HL-60 (cell line): Measurements from ENCODE around the gene ZNF672.

Experiments
- CTCF ChIP-seq: IDR thresholded peaks from one replicate; pipeline ENCODE4 v1.5.1; 2011; ENCODE audit warnings: low read length, control low read depth, inconsistent platforms; ENCODE audit not compliant: insufficient read depth
- REST ChIP-seq: IDR thresholded peaks from 2 replicates; pipeline ENCODE4 v1.6.1; 2012; ENCODE audit warnings: low read depth; ENCODE audit not compliant: insufficient replicate concordance

GRCh38 chr1:248792342-248792741 lies 45.7 kb upstream of the ZNF672 start:
- TF ChIP-seq REST: no peak
- TF ChIP-seq CTCF: no peak
